ENCODE results near the gene DDC.

The DDC gene

GRCh38 chr7:50423860-50424259 lies 141.3 kb downstream of the DDC start:
- in situ Hi-C loops (cut with MboI; ENCODE audit: low sequenced_read_pairs, unreplicated experiment), result no loop called here
- no peak for DNase-seq (ENCODE audit: low spot score)
- TF ChIP-seq, protein P1, sequence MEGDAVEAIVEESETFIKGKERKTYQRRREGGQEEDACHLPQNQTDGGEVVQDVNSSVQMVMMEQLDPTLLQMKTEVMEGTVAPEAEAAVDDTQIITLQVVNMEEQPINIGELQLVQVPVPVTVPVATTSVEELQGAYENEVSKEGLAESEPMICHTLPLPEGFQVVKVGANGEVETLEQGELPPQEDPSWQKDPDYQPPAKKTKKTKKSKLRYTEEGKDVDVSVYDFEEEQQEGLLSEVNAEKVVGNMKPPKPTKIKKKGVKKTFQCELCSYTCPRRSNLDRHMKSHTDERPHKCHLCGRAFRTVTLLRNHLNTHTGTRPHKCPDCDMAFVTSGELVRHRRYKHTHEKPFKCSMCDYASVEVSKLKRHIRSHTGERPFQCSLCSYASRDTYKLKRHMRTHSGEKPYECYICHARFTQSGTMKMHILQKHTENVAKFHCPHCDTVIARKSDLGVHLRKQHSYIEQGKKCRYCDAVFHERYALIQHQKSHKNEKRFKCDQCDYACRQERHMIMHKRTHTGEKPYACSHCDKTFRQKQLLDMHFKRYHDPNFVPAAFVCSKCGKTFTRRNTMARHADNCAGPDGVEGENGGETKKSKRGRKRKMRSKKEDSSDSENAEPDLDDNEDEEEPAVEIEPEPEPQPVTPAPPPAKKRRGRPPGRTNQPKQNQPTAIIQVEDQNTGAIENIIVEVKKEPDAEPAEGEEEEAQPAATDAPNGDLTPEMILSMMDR (IDR thresholded peaks at IDR 0.05; ENCODE audit: borderline replicate concordance, control extremely low read depth, extremely low read depth, insufficient read depth, missing control alignments), result no peak

DNA sequence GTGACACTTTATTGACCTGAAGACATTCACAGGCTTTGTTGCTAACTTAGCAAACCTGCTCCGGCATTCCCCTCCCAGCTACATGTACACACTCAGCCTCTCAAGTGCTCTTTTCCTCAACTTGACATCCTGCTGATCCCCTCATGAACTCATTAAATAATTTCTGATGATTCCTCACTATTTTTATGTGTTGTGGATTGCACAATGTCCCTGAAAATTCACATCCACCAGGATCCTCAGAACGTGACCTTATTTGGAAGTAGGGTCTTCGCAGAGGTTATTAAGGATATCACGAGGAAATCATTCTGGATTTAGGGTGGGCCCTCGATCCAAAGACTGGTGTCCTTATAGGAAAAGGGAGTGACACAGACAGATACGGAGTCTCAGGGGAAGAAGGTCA lies 142.3 kb downstream of the DDC start:
- DNase-seq (ENCODE audit: low spot score), result no peak
- TF ChIP-seq, protein P1 (IDR thresholded peaks at IDR 0.05; ENCODE audit: borderline replicate concordance, control extremely low read depth, extremely low read depth, insufficient read depth, missing control alignments), result no peak
- in situ Hi-C loops (cut with MboI; ENCODE audit: low sequenced_read_pairs, unreplicated experiment), result no loop called here

DNA sequence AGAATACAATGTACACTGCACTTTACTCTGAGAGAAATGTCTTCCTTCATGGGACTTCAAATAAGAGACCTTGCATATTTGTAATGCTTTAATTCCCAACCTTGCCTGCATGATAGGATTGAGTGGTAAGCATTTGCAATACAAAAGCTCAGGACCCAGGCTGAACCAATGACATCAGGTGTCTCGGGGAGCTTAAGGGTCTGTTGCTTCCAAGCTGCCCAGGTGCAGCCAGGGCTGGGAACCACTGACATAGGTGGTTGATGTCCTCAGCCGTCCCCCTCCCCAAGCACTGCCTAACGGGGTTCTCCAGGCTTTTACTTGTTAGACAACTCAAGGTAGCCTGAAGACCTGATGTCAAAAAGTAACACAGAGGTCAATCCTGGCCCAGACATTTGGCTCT lies 144.2 kb downstream of the DDC start:
- no peak for DNase-seq (ENCODE audit: low spot score)
- TF ChIP-seq, protein P1 (IDR thresholded peaks at IDR 0.05; ENCODE audit: borderline replicate concordance, control extremely low read depth, extremely low read depth, insufficient read depth, missing control alignments), result no peak
- in situ Hi-C loops (cut with MboI; ENCODE audit: low sequenced_read_pairs, unreplicated experiment), result no loop called here

DNA sequence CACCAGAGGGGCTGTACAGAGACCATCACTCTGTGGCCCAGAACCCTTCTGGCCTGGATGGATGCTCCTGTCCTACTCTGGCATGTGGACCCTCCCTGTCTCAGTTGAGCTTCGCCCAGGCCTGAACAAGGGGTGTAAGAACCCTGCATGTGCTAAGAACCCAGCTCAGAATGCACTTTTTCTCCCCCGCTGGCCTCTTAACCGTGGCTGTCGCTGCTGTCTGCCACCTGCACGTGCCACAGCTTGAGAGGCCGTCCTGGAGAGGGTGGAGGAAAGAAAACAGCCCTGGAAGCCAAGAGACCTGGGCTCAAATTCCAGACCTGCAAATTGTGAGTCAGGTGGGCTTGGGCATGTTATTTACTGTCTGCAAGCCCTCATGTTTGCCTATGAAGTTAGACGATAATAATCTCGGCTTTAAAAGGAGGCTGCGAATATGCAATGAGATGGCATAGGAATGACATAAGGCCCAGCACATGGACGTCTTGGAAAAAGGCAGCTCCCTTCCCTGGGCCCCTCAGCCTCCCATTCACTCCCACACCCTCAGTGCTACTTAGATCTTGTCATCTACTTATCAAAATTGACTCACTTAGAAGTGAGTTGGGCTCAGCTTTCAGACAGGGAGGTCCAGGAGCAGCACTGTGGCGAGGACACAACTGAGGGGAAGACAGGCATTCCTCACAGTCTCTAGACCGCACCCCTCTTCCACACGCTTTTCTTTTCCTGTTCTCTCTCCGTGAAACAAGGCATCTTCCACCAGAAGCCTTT lies 146.5 kb downstream of the DDC start:
- DNase-seq (ENCODE audit: low spot score), result no peak
- in situ Hi-C loops (cut with MboI; ENCODE audit: low sequenced_read_pairs, unreplicated experiment), result loop anchor here (5.0 to 10.0 kb wide), 2 partner anchors 216 to 274 kb away; no protein-coding TSS in a partner anchor
- TF ChIP-seq, protein P1 (IDR thresholded peaks at IDR 0.05; ENCODE audit: borderline replicate concordance, control extremely low read depth, extremely low read depth, insufficient read depth, missing control alignments), result no peak

GRCh38 chr7:50418086-50418515 lies 147.1 kb downstream of the DDC start:
- peak; percentile 72 for DNase-seq (ENCODE audit: low spot score)
- TF ChIP-seq, protein P1 (IDR thresholded peaks at IDR 0.05; ENCODE audit: borderline replicate concordance, control extremely low read depth, extremely low read depth, insufficient read depth, missing control alignments), result peak; percentile 90
- in situ Hi-C loops (cut with MboI; ENCODE audit: low sequenced_read_pairs, unreplicated experiment), result loop anchor here (5.0 to 10.0 kb wide), 2 partner anchors 216 to 273 kb away; no protein-coding TSS in a partner anchor

DNA sequence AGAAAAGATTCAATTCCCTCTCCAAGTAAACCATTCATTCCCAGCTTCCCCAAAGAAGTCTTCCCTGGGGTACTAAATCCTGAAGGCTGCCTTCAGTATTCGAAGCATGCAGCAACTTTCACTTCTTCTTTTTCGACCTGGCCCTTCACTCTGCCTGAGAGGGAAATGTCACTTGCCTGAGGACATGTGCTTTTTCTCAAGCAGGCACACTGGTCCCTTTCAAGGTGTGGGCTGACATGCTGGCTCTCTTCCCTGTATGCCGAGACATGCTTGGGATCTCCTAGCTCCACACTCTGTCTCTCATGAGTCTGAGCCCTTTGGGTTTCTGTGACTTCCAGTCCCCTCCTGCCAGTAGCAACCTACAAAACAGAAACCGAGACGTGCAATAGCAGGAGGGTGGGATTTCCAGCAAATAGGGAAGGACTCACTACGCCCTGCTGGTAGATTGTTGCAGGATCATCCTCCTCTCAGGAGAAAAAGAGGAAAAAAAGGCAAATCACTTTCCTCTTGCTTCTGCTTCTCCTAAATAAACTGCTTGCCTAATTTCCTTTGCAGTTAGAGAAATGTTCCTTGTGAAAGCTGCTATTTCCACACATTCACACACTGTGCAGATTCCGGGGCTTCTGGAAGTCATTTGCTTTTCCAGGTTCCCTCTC lies 148.6 kb downstream of the DDC start:
- TF ChIP-seq, protein P1 (IDR thresholded peaks at IDR 0.05; ENCODE audit: borderline replicate concordance, control extremely low read depth, extremely low read depth, insufficient read depth, missing control alignments), result no peak
- peak; percentile 65 for DNase-seq (ENCODE audit: low spot score)
- in situ Hi-C loops (cut with MboI; ENCODE audit: low sequenced_read_pairs, unreplicated experiment), result loop anchor here (5.0 to 10.0 kb wide), 2 partner anchors 214 to 272 kb away; no protein-coding TSS in a partner anchor
